ENCODE data around the gene AATK. TPM values are rescaled to one million over a fixed set of nuclear protein-coding genes. Genes with fewer than 3 reads are reported as not detected.

AATK gene
- total RNA-seq, 1 donor from 2014 or later, result 7.7 TPM

GRCh38 chr17:81179220-81179619 is 13.2 kb upstream of the AATK start:
- no peaks in the 10 kb centered on the region for H3K27me3 Mint-ChIP-seq (ENCODE audit: unreplicated experiment)
- no peak for DNase-seq (ENCODE audit: low spot score)
- H3K4me1 Mint-ChIP-seq (ENCODE audit: unreplicated experiment), result no peaks in the 10 kb centered on the region
- H3K4me3 Mint-ChIP-seq (ENCODE audit: unreplicated experiment), result no peak overlapping the region
- TF ChIP-seq CTCF (IDR thresholded peaks at IDR 0.05; ENCODE audit: unreplicated experiment), result no peak
- no peaks in the 10 kb centered on the region for H3K9me3 Mint-ChIP-seq (ENCODE audit: unreplicated experiment)
- H3K27ac Mint-ChIP-seq (ENCODE audit: unreplicated experiment), result no peak overlapping the region
- H3K36me3 Mint-ChIP-seq (ENCODE audit: low read depth, unreplicated experiment), result no peaks in the 10 kb centered on the region

- Mint-ChIP-seq H3K4me1 (ENCODE audit: unreplicated experiment) (no peaks in the 10 kb centered on the region), H3K27me3 (ENCODE audit: unreplicated experiment) (peaks cover 3% of the 10 kb centered on the region), H3K4me3 (ENCODE audit: unreplicated experiment) (no peak overlapping the region), H3K9me3 (ENCODE audit: unreplicated experiment) (no peaks in the 10 kb centered on the region), H3K27ac (ENCODE audit: unreplicated experiment) (no peak overlapping the region), H3K36me3 (ENCODE audit: low read depth, unreplicated experiment) (no peaks in the 10 kb centered on the region)
- no peak for TF ChIP-seq CTCF (IDR thresholded peaks at IDR 0.05; ENCODE audit: unreplicated experiment)
- no peak for DNase-seq (ENCODE audit: low spot score)
Observed at GRCh38 chr17:81178136-81179091, 12.4 kb upstream of the AATK start.

DNA sequence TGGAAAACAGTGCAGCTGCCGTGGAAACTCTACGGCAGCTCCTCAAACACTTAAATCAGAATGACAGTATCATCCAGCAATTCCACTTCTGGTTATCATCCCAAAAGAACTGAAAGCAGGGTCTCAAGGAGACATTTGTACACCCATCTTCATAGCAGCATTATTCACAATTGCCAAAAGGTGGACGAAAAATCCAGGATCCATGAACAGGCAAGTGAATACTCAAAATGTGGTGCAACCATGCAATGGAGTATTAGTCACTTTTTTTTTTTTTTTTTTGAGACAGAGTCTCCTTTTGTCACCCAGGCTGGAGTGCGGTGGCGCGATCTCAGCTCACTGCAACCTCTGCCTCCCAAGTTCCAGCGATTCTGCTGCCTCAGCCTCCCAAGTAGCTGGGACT is 10.6 kb upstream of the AATK start:
- no peak overlapping the region for H3K4me3 Mint-ChIP-seq (ENCODE audit: unreplicated experiment)
- no peaks in the 10 kb centered on the region for H3K9me3 Mint-ChIP-seq (ENCODE audit: unreplicated experiment)
- no peaks in the 10 kb centered on the region for H3K4me1 Mint-ChIP-seq (ENCODE audit: unreplicated experiment)
- TF ChIP-seq CTCF (IDR thresholded peaks at IDR 0.05; ENCODE audit: unreplicated experiment), result no peak
- no peak overlapping the region for H3K27ac Mint-ChIP-seq (ENCODE audit: unreplicated experiment)
- no peaks in the 10 kb centered on the region for H3K36me3 Mint-ChIP-seq (ENCODE audit: low read depth, unreplicated experiment)
- DNase-seq (ENCODE audit: low spot score), result no peak
- peaks cover 6% of the 10 kb centered on the region for H3K27me3 Mint-ChIP-seq (ENCODE audit: unreplicated experiment)

GRCh38 chr17:81173762-81174155 is 7.7 kb upstream of the AATK start:
- H3K4me3 Mint-ChIP-seq (ENCODE audit: unreplicated experiment), result no peak overlapping the region
- peaks cover 10% of the 10 kb centered on the region for H3K27me3 Mint-ChIP-seq (ENCODE audit: unreplicated experiment)
- H3K36me3 Mint-ChIP-seq (ENCODE audit: low read depth, unreplicated experiment), result no peaks in the 10 kb centered on the region
- no peak for TF ChIP-seq CTCF (IDR thresholded peaks at IDR 0.05; ENCODE audit: unreplicated experiment)
- DNase-seq (ENCODE audit: low spot score), result no peak
- no peaks in the 10 kb centered on the region for H3K9me3 Mint-ChIP-seq (ENCODE audit: unreplicated experiment)
- H3K27ac Mint-ChIP-seq (ENCODE audit: unreplicated experiment), result no peak overlapping the region
- no peaks in the 10 kb centered on the region for H3K4me1 Mint-ChIP-seq (ENCODE audit: unreplicated experiment)

- no peak overlapping the region for H3K27ac Mint-ChIP-seq (ENCODE audit: unreplicated experiment)
- H3K9me3 Mint-ChIP-seq (ENCODE audit: unreplicated experiment), result no peaks in the 10 kb centered on the region
- DNase-seq (ENCODE audit: low spot score), result no peak
- H3K4me1 Mint-ChIP-seq (ENCODE audit: unreplicated experiment), result no peaks in the 10 kb centered on the region
- no peak overlapping the region for H3K4me3 Mint-ChIP-seq (ENCODE audit: unreplicated experiment)
- peaks cover 10% of the 10 kb centered on the region for H3K27me3 Mint-ChIP-seq (ENCODE audit: unreplicated experiment)
- no peaks in the 10 kb centered on the region for H3K36me3 Mint-ChIP-seq (ENCODE audit: low read depth, unreplicated experiment)
- TF ChIP-seq CTCF (IDR thresholded peaks at IDR 0.05; ENCODE audit: unreplicated experiment), result no peak
Observed at GRCh38 chr17:81173052-81173761, 7.2 kb upstream of the AATK start.
